ENCODE data around the gene VMAC.

Gene VMAC

DNA sequence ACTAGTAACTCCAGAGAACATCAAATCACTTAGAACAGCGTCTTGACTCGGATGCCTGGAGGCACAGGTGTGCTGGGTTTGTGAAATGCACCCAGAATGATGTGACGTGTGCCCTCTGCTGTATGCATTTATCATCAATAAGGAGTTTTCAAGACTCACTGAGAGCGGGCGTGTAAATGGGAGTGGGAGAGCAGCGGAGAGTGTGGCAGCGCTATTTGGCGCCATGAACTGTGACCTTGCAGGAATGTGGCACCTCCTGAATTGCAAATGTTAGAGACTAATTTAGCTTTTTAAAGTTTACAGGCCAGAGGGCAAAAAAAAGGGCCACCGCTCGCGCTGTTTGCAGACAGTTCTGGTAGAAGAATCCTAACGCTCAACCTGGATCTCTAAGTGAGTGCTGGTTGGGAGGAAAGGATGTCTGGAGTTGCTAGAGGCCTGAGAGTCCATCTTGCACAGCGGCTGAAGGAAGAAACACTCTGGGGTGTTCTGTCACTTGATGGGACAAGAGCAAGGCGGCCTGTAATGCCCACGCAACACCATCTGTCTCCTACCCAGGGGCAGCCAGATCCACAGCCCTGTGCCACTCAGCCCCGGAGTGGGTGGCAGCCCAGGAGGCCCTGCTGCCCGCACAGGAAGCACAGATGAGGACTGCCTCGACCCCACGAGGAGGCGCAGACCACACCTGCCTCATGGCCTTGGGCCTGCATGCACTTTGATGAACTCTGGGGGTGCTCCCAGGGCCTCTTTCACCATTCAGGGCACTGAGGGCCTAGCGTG is 53.6 kb downstream of the VMAC start:
- Histone ChIP-seq H3K36me3 (ENCODE audit: control insufficient read depth, insufficient read depth, low read length, severe bottlenecking) (peaks cover 6% of the 10 kb centered on the region), H3K4me3 (ENCODE audit: low read length) (no peak overlapping the region), H3K4me1 (ENCODE audit: control insufficient read depth, insufficient read depth, low read length) (peaks cover 49% of the 10 kb centered on the region), H3K9ac (ENCODE audit: low read length) (no peak overlapping the region), H3K9me3 (ENCODE audit: control insufficient read depth, low read length) (no peaks in the 10 kb centered on the region), H3K27me3 (replicated peaks; ENCODE audit: control insufficient read depth, insufficient read depth, low read length) (no peaks in the 10 kb centered on the region)
- DNase-seq (ENCODE audit: low read depth) = no peak

DNA sequence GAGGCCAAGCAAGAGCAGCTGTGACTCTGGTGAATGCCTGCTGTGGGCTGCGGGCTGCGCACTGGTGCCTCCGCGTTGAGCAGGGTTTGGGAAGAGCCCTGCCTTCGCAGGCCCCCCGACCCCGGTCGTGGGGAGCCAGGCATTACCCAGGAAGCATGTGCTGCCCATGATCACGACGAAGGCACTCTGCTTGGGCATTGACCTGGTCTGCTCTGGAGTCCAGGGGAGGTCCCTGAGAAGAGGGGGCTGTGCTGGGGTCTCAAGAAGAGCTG is 54.1 kb downstream of the VMAC start:
- no peaks in the 10 kb centered on the region for H3K27me3 ChIP-seq (replicated peaks; ENCODE audit: control insufficient read depth, insufficient read depth, low read length)
- no peak overlapping the region for H3K9ac ChIP-seq (ENCODE audit: low read length)
- peaks cover 44% of the 10 kb centered on the region for H3K4me1 ChIP-seq (ENCODE audit: control insufficient read depth, insufficient read depth, low read length)
- no peaks in the 10 kb centered on the region for H3K9me3 ChIP-seq (ENCODE audit: control insufficient read depth, low read length)
- H3K36me3 ChIP-seq (ENCODE audit: control insufficient read depth, insufficient read depth, low read length, severe bottlenecking) = peaks cover 6% of the 10 kb centered on the region
- DNase-seq (ENCODE audit: low read depth) = no peak
- no peak overlapping the region for H3K4me3 ChIP-seq (ENCODE audit: low read length)

DNA sequence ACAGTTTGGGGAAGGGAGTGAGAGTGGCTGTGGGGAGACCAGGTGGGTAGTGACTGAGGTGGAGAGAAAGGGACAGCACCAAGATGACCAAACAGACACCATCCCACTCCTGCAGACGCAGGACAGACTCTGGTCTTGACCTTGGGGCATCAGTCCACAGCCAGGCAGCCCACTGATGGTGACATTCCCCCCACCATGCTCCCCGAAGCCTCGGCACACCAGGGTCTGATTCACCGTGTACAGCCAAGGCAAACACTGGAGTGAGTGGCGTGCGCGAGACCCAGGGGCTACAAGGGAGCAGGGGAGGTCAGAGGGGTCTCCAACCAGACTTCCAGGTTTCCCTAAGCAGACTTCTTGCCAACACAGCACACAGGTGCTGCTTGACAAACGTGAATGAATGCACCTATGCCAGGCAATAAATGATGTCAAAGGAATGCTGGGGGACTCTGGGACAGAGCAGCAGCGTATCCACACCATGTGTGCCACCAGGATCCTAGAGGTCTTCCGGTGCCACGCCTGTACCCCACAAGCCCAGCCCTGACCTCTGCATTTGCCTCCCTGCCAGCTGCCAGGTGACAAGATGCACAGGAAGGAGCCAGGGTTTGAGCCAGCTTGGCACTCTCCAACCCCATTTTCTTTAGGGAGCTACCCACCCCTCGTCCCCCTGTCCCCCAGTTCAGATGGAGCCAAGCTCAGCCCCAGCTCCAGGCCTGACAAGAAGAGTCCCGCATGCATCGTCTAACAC is 54.8 kb downstream of the VMAC start:
- DNase-seq (ENCODE audit: low read depth) = no peak
- H3K4me3 ChIP-seq (ENCODE audit: low read length) = no peak overlapping the region
- peaks cover 6% of the 10 kb centered on the region for H3K36me3 ChIP-seq (ENCODE audit: control insufficient read depth, insufficient read depth, low read length, severe bottlenecking)
- no peaks in the 10 kb centered on the region for H3K9me3 ChIP-seq (ENCODE audit: control insufficient read depth, low read length)
- no peaks in the 10 kb centered on the region for H3K27me3 ChIP-seq (replicated peaks; ENCODE audit: control insufficient read depth, insufficient read depth, low read length)
- no peak overlapping the region for H3K9ac ChIP-seq (ENCODE audit: low read length)
- peaks cover 37% of the 10 kb centered on the region for H3K4me1 ChIP-seq (ENCODE audit: control insufficient read depth, insufficient read depth, low read length)

Measured in adipocyte (in vitro differentiated cells).